Ramos (cell line): ENCODE data around the gene TEAD1.

Experiments used
- in situ Hi-C: fragments of 300-500 bp; cut with MboI; formaldehyde crosslinking; loops from one replicate; pipeline ENCODE4 v1.14.3; 2022; ENCODE audit warnings: low sequenced_read_pairs; ENCODE audit not compliant: unreplicated experiment

TEAD1 gene

GRCh38 chr11:12705874-12706273 is 31.7 kb downstream of the TEAD1 start:
- in situ Hi-C loops, result no loop called here

- in situ Hi-C loops, result no loop called here
These were observed 32.6 kb downstream of the TEAD1 start for GRCh38 chr11:12706545-12707499.

- in situ Hi-C loops, result no loop called here
These were observed 33.3 kb downstream of the TEAD1 start for GRCh38 chr11:12707500-12707880.

GRCh38 chr11:12711496-12711895 is 37.3 kb downstream of the TEAD1 start:
- in situ Hi-C loops, result no loop called here

- in situ Hi-C loops, result no loop called here
These were observed 37.9 kb downstream of the TEAD1 start for GRCh38 chr11:12712132-12712531.

GRCh38 chr11:12715131-12715530 is 40.9 kb downstream of the TEAD1 start:
- in situ Hi-C loops, result no loop called here

GRCh38 chr11:12715941-12716340 is 41.7 kb downstream of the TEAD1 start:
- in situ Hi-C loops, result no loop called here

GRCh38 chr11:12716816-12717215 is 42.6 kb downstream of the TEAD1 start:
- in situ Hi-C loops, result no loop called here

GRCh38 chr11:12717851-12718291 is 43.6 kb downstream of the TEAD1 start:
- in situ Hi-C loops, result no loop called here

- in situ Hi-C loops, result no loop called here
These were observed 45.0 kb downstream of the TEAD1 start for GRCh38 chr11:12719221-12719620.

GRCh38 chr11:12721816-12722604 is 47.8 kb downstream of the TEAD1 start:
- in situ Hi-C loops, result no loop called here

- in situ Hi-C loops, result no loop called here
These were observed 49.4 kb downstream of the TEAD1 start for GRCh38 chr11:12723421-12724300.

GRCh38 chr11:12724301-12725054 is 50.3 kb downstream of the TEAD1 start:
- in situ Hi-C loops, result no loop called here

GRCh38 chr11:12725055-12725862 is 51.0 kb downstream of the TEAD1 start:
- in situ Hi-C loops, result no loop called here

GRCh38 chr11:12725863-12726682 is 51.9 kb downstream of the TEAD1 start:
- in situ Hi-C loops, result no loop called here

GRCh38 chr11:12727563-12728211 is 53.5 kb downstream of the TEAD1 start:
- in situ Hi-C loops, result no loop called here

- in situ Hi-C loops, result no loop called here
These were observed 54.2 kb downstream of the TEAD1 start for GRCh38 chr11:12728417-12728816.
